NCI-H2107 (cell line): ENCODE results near the gene NPL.
A peak's percentile ranks its signal among the peaks of the same experiment; 100 is the strongest.

Source experiments
- DNase-seq: peaks from one replicate; lab custom pipeline; 2025; lab: John Stamatoyannopoulos, UW

The NPL gene

DNA sequence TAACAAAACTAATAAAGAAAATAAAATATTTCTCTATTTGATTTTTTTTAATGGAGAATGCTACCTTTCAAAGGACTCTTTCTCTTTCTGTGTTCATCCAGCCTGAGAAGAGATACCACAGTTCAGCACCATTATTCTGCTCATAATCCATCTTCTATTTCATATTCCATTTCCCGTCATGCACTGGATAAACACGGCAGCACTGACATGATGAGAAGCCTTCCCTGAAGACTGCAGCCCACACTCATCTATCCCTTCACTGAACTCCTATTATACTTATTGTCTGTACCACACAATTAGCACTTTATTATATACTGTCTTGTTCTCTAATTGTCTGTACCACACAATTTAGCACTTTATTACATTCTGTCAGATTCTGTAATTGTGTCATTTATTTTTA, 10.7 kb upstream of the NPL start:
- no peak for DNase-seq

DNA sequence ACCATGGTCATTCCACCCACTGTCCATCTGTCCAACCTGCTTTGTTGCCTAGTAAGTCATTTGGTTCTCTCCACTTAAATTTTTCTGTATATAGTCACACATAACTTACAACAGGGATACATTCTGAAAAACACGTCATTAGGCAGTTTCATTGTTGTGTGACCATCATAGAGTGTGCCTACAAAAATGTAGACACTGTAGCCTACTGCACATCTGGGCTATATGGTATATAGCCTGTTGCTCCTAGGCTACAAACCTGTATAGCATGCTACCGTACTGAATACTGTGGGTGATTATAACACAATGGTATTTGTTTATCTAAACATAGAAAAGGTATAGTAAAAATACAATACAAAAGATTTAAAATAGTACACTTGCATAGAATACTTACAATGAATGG, 10.0 kb upstream of the NPL start:
- no peak for DNase-seq

- peak; percentile 75 for DNase-seq
These were observed 7.6 kb upstream of the NPL start for GRCh38 chr1:182781841-182782586.

GRCh38 chr1:182782587-182782913, 7.0 kb upstream of the NPL start:
- DNase-seq = no peak

GRCh38 chr1:182783068-182783467, 6.5 kb upstream of the NPL start:
- no peak for DNase-seq

GRCh38 chr1:182784556-182785171, 4.9 kb upstream of the NPL start:
- DNase-seq = peak; percentile 58

GRCh38 chr1:182785181-182785580, 4.4 kb upstream of the NPL start:
- DNase-seq = no peak

DNA sequence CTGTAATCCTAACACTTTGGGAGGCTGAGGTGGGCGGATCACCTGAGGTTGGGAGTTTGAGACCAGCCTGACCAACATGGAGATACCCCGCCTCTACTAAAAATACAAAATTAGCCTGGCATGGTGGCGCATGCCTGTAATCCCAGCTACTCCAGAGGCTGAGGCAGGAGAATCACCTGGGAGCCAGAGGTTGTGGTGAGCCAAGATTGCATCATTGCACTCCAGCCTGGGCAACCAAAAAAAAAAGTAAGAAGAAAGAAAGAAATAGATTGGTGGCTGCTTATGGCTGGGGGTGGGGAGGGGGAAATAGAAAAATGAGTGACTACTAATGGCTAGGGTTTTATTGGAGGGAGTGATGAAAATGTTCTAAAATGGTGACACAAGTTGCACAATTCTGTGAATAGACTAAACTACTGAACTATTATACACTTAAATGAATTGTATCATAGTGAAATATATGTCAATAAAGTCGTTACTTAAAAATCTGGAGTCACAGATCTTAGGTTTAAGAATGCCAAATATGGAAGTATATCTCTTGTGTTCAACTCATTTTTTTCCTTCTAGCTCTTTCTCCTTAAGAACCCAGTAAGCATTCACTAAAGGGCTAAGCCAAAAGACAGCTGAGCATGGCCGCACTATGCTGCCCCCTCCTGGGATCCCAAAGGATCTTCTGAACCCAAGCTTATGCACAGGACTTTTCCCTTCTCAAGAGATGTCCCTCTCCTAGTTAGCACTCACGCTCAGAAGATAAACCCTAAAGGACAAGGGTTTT, 3.2 kb upstream of the NPL start:
- DNase-seq = peak; percentile 54

DNA sequence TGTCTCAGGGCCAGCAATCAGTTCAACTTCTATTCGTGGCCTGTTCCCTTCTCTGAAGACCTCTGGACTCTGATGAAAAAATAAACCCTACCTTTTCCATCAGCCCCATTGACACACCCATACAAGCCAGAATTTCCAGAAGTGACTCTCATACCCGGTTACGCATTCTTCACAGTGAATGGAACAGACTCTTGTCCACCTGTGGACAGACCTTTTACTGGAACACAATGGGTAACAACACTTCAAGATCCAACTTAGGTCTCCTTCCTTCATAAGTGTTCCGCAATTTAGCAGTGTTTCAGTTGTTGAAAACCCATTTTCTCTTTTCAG, 2.6 kb upstream of the NPL start:
- DNase-seq = no peak

- DNase-seq = no peak
These were observed 2.0 kb downstream of the NPL start for GRCh38 chr1:182791281-182792179.

DNA sequence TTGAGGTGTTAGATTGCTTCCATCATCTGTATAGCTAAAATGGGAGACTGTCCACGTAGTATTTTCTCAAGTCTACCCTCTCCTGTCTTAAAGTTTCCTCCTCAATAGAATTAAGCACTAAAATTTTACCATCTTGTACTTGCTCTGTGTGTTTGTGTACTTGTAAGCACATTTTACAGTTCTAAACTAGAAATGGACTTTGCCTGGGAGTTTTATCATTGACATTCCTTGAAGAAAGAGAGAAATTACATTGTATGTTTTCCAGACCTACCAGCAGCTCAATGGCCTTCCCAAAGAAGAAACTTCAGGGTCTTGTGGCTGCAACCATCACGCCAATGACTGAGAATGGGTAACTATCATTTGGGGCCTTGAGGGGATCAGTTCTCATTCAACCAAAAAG, 4.5 kb downstream of the NPL start:
- DNase-seq = no peak

DNA sequence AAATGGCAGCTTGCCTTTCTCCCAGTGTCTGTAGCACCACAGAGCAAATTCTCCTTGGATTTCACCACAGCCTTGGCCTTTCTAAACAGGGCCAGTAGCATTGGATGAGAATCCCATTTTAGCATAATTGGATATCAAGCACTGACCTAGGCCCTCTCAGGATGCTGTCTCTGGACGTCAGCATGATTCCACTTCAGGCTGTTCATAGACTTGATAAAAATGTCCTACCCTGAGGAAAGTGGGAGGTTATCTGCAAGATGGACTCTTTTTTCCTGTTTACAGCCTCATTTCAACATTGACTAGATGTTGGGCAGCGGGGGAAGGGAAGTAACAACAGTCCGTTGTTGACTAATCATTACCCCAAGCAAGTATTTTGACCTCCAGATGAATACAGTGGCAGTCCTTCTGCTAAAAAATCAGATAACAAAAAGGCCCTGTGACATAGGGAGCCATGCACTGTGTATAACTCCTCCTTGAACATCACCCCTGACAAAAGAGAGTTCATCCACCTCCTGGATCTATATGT, 5.2 kb downstream of the NPL start:
- no peak for DNase-seq

DNA sequence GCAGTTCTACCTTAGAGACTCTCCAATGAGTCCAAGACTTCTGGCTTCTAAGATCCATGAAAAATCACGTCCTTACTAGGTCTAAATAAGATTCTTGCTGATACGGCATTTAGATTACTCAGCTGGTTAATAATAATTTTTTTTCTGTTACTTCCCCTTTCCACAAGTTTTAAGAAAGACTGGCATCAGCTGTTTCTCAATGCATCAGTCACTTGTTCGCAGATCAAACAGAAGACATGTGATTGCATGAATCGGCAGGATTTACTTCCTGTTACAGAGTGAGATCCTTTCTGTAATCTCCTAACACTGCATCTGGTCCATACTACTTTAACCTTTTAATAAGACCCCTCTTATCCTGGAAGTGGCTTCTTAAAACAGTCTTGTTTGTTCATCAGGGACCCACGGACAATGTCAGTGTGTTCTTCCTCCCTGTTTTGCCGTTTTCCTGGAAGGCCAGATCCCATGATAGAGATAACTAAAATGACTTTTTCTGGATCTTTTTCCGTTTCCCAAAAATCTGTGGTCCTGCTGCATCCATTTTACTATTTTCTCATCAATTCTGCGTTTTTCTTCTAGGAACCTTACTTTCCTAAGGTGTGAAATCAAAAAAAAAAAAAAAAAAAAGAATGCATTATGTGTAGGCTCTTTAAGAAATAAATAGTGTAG, 6.1 kb downstream of the NPL start:
- no peak for DNase-seq

DNA sequence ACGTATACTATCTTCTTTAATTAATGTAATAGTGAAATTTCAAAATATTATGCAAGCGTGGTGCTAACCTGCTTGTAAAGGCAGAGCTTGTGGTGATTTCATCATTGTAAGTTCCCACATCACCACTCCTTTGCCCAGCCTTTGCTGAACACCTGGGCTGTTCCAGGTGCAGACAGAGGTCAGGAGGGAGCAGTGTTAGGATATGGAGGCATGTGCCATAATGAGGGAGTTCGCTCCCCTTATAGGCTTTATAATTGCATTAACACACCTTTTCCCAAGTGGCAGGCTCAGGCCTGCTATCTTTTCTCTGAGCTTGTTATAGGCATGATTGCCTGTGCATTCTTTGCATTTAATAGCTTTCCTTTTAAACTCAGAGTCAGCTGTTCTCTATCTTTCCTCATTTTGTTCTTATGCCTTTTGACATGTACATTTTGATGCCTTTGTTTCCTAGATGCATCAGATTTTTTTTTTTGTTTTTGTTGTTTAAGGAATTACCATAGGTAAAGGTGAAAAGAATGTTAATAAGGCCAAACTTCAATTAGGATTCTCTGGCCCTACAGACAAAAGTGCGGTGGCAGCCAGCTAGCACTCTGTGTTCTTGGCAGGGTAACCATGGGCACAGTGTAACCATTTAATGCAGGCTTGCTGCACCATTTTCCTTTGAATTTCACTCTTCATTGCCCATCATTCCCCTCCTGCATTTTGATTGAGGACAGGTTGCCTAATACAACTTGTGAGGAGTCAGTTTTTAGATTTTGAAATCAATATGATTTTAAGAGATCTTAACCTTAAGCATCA, 12.6 kb downstream of the NPL start:
- DNase-seq = no peak

DNA sequence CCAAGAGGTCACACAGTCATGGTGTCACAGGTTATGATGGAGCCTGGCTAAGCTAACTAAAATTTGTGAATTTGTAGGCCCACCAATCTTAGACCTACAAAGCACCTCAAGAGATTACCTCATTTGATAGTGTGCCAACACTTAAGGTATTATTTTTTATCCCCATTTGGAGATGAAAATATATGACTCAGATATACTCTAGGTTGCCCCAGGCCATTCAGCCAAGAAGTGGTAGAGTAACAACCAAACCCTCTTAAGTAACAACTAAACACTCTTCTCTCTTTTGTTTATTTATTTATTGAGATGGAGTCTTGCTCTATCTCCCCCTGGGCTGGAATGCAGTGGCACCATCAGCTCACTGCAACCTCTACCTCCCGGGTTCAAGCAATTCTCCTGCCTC, 14.3 kb downstream of the NPL start:
- DNase-seq = no peak

DNA sequence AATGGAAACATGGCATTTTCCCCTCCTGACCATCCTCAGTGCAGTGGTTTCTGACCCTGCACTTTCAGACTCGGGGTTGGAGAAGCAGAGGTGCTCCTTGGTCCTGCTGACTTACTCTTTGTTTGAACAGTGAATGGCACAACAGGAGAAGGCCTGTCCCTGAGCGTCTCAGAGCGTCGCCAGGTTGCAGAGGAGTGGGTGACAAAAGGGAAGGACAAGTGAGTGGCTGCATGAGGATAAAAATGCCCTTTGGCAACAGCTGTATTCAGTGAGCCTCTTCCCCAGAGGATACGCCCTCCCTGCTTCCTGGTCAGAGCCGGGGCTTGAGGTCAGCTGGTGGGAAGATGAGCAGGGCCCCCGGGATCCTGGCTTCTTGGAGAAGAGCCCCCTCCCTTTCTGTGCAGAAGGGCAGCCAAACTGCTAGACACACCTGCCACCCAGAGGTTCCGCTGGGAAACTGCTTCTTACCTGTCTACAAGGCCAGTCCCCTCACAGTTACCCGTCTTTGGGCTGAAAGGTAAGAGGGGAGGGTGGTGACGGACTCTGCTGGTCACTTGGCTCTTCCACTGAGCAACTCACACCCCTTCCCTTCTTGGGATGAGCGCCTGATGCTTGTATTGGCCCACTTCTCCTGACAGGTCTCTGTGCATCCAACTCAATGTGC, 16.6 kb downstream of the NPL start:
- peak; percentile 32 for DNase-seq

DNA sequence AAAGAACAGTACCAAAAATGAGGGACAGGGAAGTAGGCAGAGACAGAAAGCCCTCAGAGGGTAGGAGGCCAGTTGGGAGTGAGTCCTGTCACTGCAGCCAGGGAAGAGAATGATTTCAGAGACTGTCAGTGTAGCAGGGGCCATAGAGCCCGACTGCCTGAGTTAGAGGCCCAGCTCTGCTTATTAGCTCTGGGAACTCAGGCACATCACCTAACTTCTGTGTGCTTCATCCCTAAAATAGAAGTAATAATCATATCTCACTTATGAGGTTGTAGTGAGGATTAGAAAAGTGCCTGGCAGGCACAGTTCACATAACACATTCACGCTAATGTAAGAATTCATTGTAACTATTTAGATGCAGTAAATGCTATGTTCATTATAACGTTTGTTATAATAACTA, 18.3 kb downstream of the NPL start:
- DNase-seq = no peak

GRCh38 chr1:182809414-182809957, 19.9 kb downstream of the NPL start:
- no peak for DNase-seq

- DNase-seq = no peak
These were observed 22.6 kb downstream of the NPL start for GRCh38 chr1:182811975-182812722.
